Type B pancreatic cell (in vitro differentiated cells): ENCODE data around the gene BBX. TPM values are rescaled to one million over a fixed set of nuclear protein-coding genes. Genes with fewer than 3 reads are reported as not detected.
A peak's percentile ranks its signal among the peaks of the same experiment; 100 is the strongest.

Experiments used
- DNase-seq: peaks from one replicate; pipeline ENCODE4 v3.0.0; 2021; ENCODE audit warnings: mixed read lengths; ENCODE audit not compliant: unreplicated experiment; ENCODE audit errors: extremely low spot score
- H3K27ac Mint-ChIP-seq: 2 replicates; pipeline ENCODE4 v1.8.0; 2021; ENCODE audit warnings: mild to moderate bottlenecking, mixed read lengths
- H3K27me3 Mint-ChIP-seq: 2 replicates; pipeline ENCODE4 v1.8.0; 2021; ENCODE audit warnings: mixed read lengths
- H3K36me3 Mint-ChIP-seq: 2 replicates; pipeline ENCODE4 v1.8.0; 2021; ENCODE audit warnings: mixed read lengths
- H3K4me1 Mint-ChIP-seq: one replicate; pipeline ENCODE4 v1.8.0; 2021; ENCODE audit warnings: mixed read lengths; ENCODE audit not compliant: unreplicated experiment
- H3K4me3 Mint-ChIP-seq: 2 replicates; pipeline ENCODE4 v1.8.0; 2021; ENCODE audit warnings: mild to moderate bottlenecking, mixed read lengths
- H3K9me3 Mint-ChIP-seq: 2 replicates; pipeline ENCODE4 v1.8.0; 2021; ENCODE audit warnings: mixed read lengths
- CTCF ChIP-seq: fragments of 200-600 bp; sonication (generic); conservative IDR thresholded peaks from 2 replicates; pipeline ENCODE4 v1.5.0; 2021; ENCODE audit warnings: antibody characterized with exemption, mild to moderate bottlenecking
- total RNA-seq: library from RNA; stranded (reverse); gene quantifications from 2 replicates; pipeline ENCODE4 v1.2.1, GENCODE V29; 2021; ENCODE audit warnings: low replicate concordance

The BBX gene
- total RNA-seq, 1 donor from 2014 or later: 52.8 TPM

GRCh38 chr3:107806021-107806420, 283.3 kb downstream of the BBX start:
- H3K4me3 Mint-ChIP-seq: no peak overlapping the region
- H3K4me1 Mint-ChIP-seq: peaks cover 11% of the 10 kb centered on the region
- no peak overlapping the region for H3K27ac Mint-ChIP-seq
- DNase-seq: no peak
- TF ChIP-seq CTCF: no peak
- peaks cover 34% of the 10 kb centered on the region for H3K36me3 Mint-ChIP-seq
- no peaks in the 10 kb centered on the region for H3K9me3 Mint-ChIP-seq
- no peaks in the 10 kb centered on the region for H3K27me3 Mint-ChIP-seq

- Mint-ChIP-seq H3K27ac (no peak overlapping the region), H3K36me3 (peaks cover 32% of the 10 kb centered on the region), H3K9me3 (no peaks in the 10 kb centered on the region), H3K27me3 (no peaks in the 10 kb centered on the region), H3K4me3 (no peak overlapping the region), H3K4me1 (peaks cover 11% of the 10 kb centered on the region)
- DNase-seq: no peak
- no peak for TF ChIP-seq CTCF
These were observed 283.8 kb downstream of the BBX start for GRCh38 chr3:107806536-107806935.

- DNase-seq: no peak
- H3K9me3 Mint-ChIP-seq: no peaks in the 10 kb centered on the region
- peaks cover 20% of the 10 kb centered on the region for H3K4me1 Mint-ChIP-seq
- H3K36me3 Mint-ChIP-seq: peaks cover 12% of the 10 kb centered on the region
- H3K27ac Mint-ChIP-seq: peak overlapping the region; percentile 66
- no peaks in the 10 kb centered on the region for H3K27me3 Mint-ChIP-seq
- TF ChIP-seq CTCF: no peak
- peak overlapping the region; percentile 39 for H3K4me3 Mint-ChIP-seq
These were observed 287.7 kb downstream of the BBX start for GRCh38 chr3:107810171-107811071.

- Mint-ChIP-seq H3K27ac (no peak overlapping the region), H3K27me3 (no peaks in the 10 kb centered on the region), H3K4me1 (peaks cover 30% of the 10 kb centered on the region), H3K4me3 (no peak overlapping the region), H3K36me3 (peaks cover 9% of the 10 kb centered on the region), H3K9me3 (no peaks in the 10 kb centered on the region)
- no peak for TF ChIP-seq CTCF
- DNase-seq: no peak
These were observed 290.3 kb downstream of the BBX start for GRCh38 chr3:107813026-107813425.

GRCh38 chr3:107816107-107816506, 293.3 kb downstream of the BBX start:
- no peak for DNase-seq
- Mint-ChIP-seq H3K9me3 (no peaks in the 10 kb centered on the region), H3K4me1 (peaks cover 22% of the 10 kb centered on the region), H3K27ac (no peak overlapping the region), H3K27me3 (no peaks in the 10 kb centered on the region), H3K36me3 (no peaks in the 10 kb centered on the region), H3K4me3 (no peak overlapping the region)
- no peak for TF ChIP-seq CTCF
